GM12801 (cell line): Measurements from ENCODE around the gene RAC3.

Experiments used
- CTCF ChIP-seq: IDR thresholded peaks from one replicate; pipeline ENCODE4 v1.5.1; 2011; ENCODE audit warnings: control low read depth; ENCODE audit not compliant: insufficient read length; ENCODE audit errors: extremely low read depth

RAC3 gene

GRCh38 chr17:82055965-82056728 is 24.7 kb downstream of the RAC3 start:
- TF ChIP-seq CTCF: no peak

- no peak for TF ChIP-seq CTCF
Observed at GRCh38 chr17:82056729-82057621, 25.5 kb downstream of the RAC3 start.

- TF ChIP-seq CTCF: no peak
Observed at GRCh38 chr17:82058230-82058854, 26.9 kb downstream of the RAC3 start.

- no peak for TF ChIP-seq CTCF
Observed at GRCh38 chr17:82058855-82059249, 27.4 kb downstream of the RAC3 start.

GRCh38 chr17:82059272-82060000 is 28.0 kb downstream of the RAC3 start:
- TF ChIP-seq CTCF: no peak

GRCh38 chr17:82060001-82060380 is 28.5 kb downstream of the RAC3 start:
- TF ChIP-seq CTCF: no peak
